Loucy (cell line): Measurements from ENCODE around the gene HBQ1.

Experiments used
- H2AFZ ChIP-seq: fragments of 200-600 bp; sonication (generic); 2 replicates; pipeline ENCODE4 v1.6.0; 2016; ENCODE audit warnings: antibody characterized with exemption, mild to moderate bottlenecking, low read length, moderate library complexity
- H3F3A ChIP-seq: fragments of 200-600 bp; 2 replicates; pipeline ENCODE4 v1.6.0; 2016; ENCODE audit warnings: antibody characterized with exemption, low read depth, mild to moderate bottlenecking
- H3K27me3 ChIP-seq: fragments of 200-600 bp; sonication (generic); 2 replicates; pipeline ENCODE4 v1.6.1; 2014; ENCODE audit warnings: low read length, mild to moderate bottlenecking; ENCODE audit not compliant: insufficient read depth, poor library complexity, severe bottlenecking
- H3K36me3 ChIP-seq: fragments of 200-600 bp; sonication (generic); 2 replicates; pipeline ENCODE4 v1.6.1; 2016; ENCODE audit warnings: low read length; ENCODE audit not compliant: insufficient read depth
- H3K4me1 ChIP-seq: fragments of 200-600 bp; sonication (generic); 2 replicates; pipeline ENCODE4 v1.5.1; 2014; ENCODE audit warnings: low read length, mild to moderate bottlenecking; ENCODE audit not compliant: insufficient read depth, poor library complexity, severe bottlenecking
- H3K4me2 ChIP-seq: fragments of 200-600 bp; sonication (generic); 2 replicates; pipeline ENCODE4 v1.6.0; 2014; ENCODE audit warnings: antibody characterized with exemption, low read length, low read depth, mild to moderate bottlenecking; ENCODE audit not compliant: poor library complexity, severe bottlenecking
- H3K4me3 ChIP-seq: fragments of 200-600 bp; sonication (generic); 2 replicates; pipeline ENCODE4 v1.5.1; 2014; ENCODE audit warnings: low read length, mild to moderate bottlenecking, mixed read lengths; ENCODE audit not compliant: poor library complexity, severe bottlenecking
- H3K79me2 ChIP-seq: fragments of 200-600 bp; sonication (generic); 2 replicates; pipeline ENCODE4 v1.6.1; 2014; ENCODE audit warnings: low read length; ENCODE audit not compliant: insufficient read depth
- H3K9ac ChIP-seq: fragments of 200-600 bp; sonication (generic); 2 replicates; pipeline ENCODE4 v1.6.0; 2014; ENCODE audit warnings: mild to moderate bottlenecking, low read depth, low read length, moderate library complexity; ENCODE audit not compliant: poor library complexity, severe bottlenecking
- H3K9me2 ChIP-seq: fragments of 200-600 bp; sonication (generic); replicated peaks from 2 replicates; pipeline ENCODE4 v1.6.1; 2016; ENCODE audit warnings: low read depth, low read length, mixed read lengths
- H3K9me3 ChIP-seq: fragments of 200-600 bp; sonication (generic); 2 replicates; pipeline ENCODE4 v1.6.1; 2014; ENCODE audit warnings: mild to moderate bottlenecking, antibody characterized with exemption, low read length, low read depth; ENCODE audit not compliant: insufficient read depth
- H4K20me1 ChIP-seq: fragments of 200-600 bp; sonication (generic); 2 replicates; pipeline ENCODE4 v1.6.0; 2014; ENCODE audit warnings: antibody characterized with exemption, low read length, mild to moderate bottlenecking; ENCODE audit not compliant: insufficient read depth, poor library complexity, severe bottlenecking
- CTCF ChIP-seq: fragments of 200-600 bp; sonication (generic); conservative IDR thresholded peaks from 2 replicates; pipeline ENCODE4 v1.5.1; 2014; ENCODE audit warnings: mild to moderate bottlenecking, antibody characterized with exemption, low read length
- EZH2phosphoT487 ChIP-seq: fragments of 200-600 bp; IDR thresholded peaks from 2 replicates; pipeline ENCODE4 v1.6.1; 2018; ENCODE audit warnings: antibody characterized with exemption, mild to moderate bottlenecking, moderate library complexity, borderline replicate concordance

The HBQ1 gene

GRCh38 chr16:177981-178667 is 2.1 kb upstream of the HBQ1 start:
- no peaks in the 10 kb centered on the region for H3K27me3 ChIP-seq
- H3K9me3 ChIP-seq: no peaks in the 10 kb centered on the region
- H3K4me3 ChIP-seq: no peak overlapping the region
- no peaks in the 10 kb centered on the region for H3K36me3 ChIP-seq
- H4K20me1 ChIP-seq: no peaks in the 10 kb centered on the region
- peaks cover 4% of the 10 kb centered on the region for H3K4me1 ChIP-seq
- TF ChIP-seq CTCF (no peak), EZH2phosphoT487 (no peak)
- H2AFZ ChIP-seq: no peak overlapping the region
- H3K4me2 ChIP-seq: no peak overlapping the region
- no peaks in the 10 kb centered on the region for H3K9me2 ChIP-seq
- H3F3A ChIP-seq: no peaks in the 10 kb centered on the region
- H3K79me2 ChIP-seq: no peaks in the 10 kb centered on the region
- H3K9ac ChIP-seq: no peak overlapping the region

DNA sequence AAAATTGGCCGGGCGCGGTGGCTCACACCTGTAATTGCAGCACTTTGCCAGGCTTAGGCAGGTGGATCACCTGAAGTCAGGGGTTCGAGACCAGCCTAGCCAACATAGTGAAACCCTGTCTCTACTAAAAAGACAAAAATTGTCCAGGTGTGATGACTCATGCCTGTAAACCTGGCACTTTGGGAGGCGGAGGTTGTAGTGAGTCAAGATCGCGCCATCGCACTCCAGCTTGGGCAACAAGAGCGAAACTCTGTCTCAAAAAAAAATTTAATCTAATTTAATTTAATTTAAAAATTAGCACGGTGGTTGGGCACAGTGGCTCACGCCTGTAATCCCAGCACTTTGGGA is 1.6 kb upstream of the HBQ1 start:
- no peaks in the 10 kb centered on the region for H3F3A ChIP-seq
- TF ChIP-seq CTCF (no peak), EZH2phosphoT487 (no peak)
- H3K9me3 ChIP-seq: no peaks in the 10 kb centered on the region
- H3K27me3 ChIP-seq: no peaks in the 10 kb centered on the region
- no peak overlapping the region for H3K9ac ChIP-seq
- no peak overlapping the region for H3K4me2 ChIP-seq
- no peak overlapping the region for H2AFZ ChIP-seq
- no peak overlapping the region for H3K4me3 ChIP-seq
- H3K79me2 ChIP-seq: no peaks in the 10 kb centered on the region
- peaks cover 4% of the 10 kb centered on the region for H3K4me1 ChIP-seq
- no peaks in the 10 kb centered on the region for H3K9me2 ChIP-seq
- no peaks in the 10 kb centered on the region for H3K36me3 ChIP-seq
- no peaks in the 10 kb centered on the region for H4K20me1 ChIP-seq

- Histone ChIP-seq H3K79me2 (no peaks in the 10 kb centered on the region), H3K4me3 (no peak overlapping the region), H3K4me1 (peaks cover 4% of the 10 kb centered on the region)
Measured at GRCh38 chr16:179211-180092, 807 bp upstream of the HBQ1 start.

More at GRCh38 chr16:179211-180092, 807 bp upstream of the HBQ1 start:
- Histone ChIP-seq H4K20me1 (no peaks in the 10 kb centered on the region), H3K36me3 (no peaks in the 10 kb centered on the region), H2AFZ (no peak overlapping the region), H3K9me2 (no peaks in the 10 kb centered on the region), H3K4me2 (no peak overlapping the region), H3K9me3 (no peaks in the 10 kb centered on the region), H3K9ac (no peak overlapping the region), H3K27me3 (no peaks in the 10 kb centered on the region), H3F3A (no peaks in the 10 kb centered on the region)
- TF ChIP-seq CTCF (no peak), EZH2phosphoT487 (no peak)
